ENCODE measurements around the gene OR5B21.
A peak's percentile ranks its signal among the peaks of the same experiment; 100 is the strongest.

- TF ChIP-seq, protein P1, sequence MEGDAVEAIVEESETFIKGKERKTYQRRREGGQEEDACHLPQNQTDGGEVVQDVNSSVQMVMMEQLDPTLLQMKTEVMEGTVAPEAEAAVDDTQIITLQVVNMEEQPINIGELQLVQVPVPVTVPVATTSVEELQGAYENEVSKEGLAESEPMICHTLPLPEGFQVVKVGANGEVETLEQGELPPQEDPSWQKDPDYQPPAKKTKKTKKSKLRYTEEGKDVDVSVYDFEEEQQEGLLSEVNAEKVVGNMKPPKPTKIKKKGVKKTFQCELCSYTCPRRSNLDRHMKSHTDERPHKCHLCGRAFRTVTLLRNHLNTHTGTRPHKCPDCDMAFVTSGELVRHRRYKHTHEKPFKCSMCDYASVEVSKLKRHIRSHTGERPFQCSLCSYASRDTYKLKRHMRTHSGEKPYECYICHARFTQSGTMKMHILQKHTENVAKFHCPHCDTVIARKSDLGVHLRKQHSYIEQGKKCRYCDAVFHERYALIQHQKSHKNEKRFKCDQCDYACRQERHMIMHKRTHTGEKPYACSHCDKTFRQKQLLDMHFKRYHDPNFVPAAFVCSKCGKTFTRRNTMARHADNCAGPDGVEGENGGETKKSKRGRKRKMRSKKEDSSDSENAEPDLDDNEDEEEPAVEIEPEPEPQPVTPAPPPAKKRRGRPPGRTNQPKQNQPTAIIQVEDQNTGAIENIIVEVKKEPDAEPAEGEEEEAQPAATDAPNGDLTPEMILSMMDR (IDR thresholded peaks at IDR 0.05 in 4 of 5, conservative IDR thresholded peaks at IDR 0.05 in 1 of 5) = peak; percentile 44 to 64 (median 59)
- no peak for TF ChIP-seq POLR2A (IDR thresholded peaks at IDR 0.05)
These were observed 6.0 kb upstream of the OR5B21 start for GRCh38 chr11:58513747-58514367.
